Activated effector memory CD4-positive, alpha-beta T cell treated with Interleukin-2 at 50 U/mL for 16 hours (primary cell): Measurements from ENCODE around the gene PCLO.
"Not testable (repeated sequence)": the region's sequence is repeated elsewhere in the genome, so short reads cannot be mapped to it uniquely, and the experiment has no call there.

Experiments used
- DNase-seq: peaks from one replicate; pipeline ENCODE4 v3.0.0-alpha.2; 2020

Gene PCLO

GRCh38 chr7:82726038-82726800 is 436.5 kb downstream of the PCLO start:
- DNase-seq: no peak

GRCh38 chr7:82723411-82723810 is 439.3 kb downstream of the PCLO start:
- no peak for DNase-seq

GRCh38 chr7:82722946-82723345 is 439.7 kb downstream of the PCLO start:
- DNase-seq: no peak

- DNase-seq: no peak
These were observed 447.3 kb downstream of the PCLO start for GRCh38 chr7:82715344-82715743.

- no peak for DNase-seq
These were observed 447.8 kb downstream of the PCLO start for GRCh38 chr7:82714883-82715282.

- DNase-seq: no peak
These were observed 449.2 kb downstream of the PCLO start for GRCh38 chr7:82713506-82713905.

- DNase-seq: not testable (repeated sequence)
These were observed 456.3 kb downstream of the PCLO start for GRCh38 chr7:82706344-82706743.

GRCh38 chr7:82705517-82706260 is 457.0 kb downstream of the PCLO start:
- no peak for DNase-seq

GRCh38 chr7:82704121-82704520 is 458.6 kb downstream of the PCLO start:
- no peak for DNase-seq
